Embryonic facial prominence (tissue), 1 donor: ENCODE results near the gene TMCC2.
A peak's percentile ranks its signal among the peaks of the same experiment; 100 is the strongest.

ENCODE experiments used
- DNase-seq: peaks from one replicate; pipeline ENCODE4 v3.0.0-alpha.2; 2016; ENCODE audit errors: extremely low spot score

TMCC2 gene

DNA sequence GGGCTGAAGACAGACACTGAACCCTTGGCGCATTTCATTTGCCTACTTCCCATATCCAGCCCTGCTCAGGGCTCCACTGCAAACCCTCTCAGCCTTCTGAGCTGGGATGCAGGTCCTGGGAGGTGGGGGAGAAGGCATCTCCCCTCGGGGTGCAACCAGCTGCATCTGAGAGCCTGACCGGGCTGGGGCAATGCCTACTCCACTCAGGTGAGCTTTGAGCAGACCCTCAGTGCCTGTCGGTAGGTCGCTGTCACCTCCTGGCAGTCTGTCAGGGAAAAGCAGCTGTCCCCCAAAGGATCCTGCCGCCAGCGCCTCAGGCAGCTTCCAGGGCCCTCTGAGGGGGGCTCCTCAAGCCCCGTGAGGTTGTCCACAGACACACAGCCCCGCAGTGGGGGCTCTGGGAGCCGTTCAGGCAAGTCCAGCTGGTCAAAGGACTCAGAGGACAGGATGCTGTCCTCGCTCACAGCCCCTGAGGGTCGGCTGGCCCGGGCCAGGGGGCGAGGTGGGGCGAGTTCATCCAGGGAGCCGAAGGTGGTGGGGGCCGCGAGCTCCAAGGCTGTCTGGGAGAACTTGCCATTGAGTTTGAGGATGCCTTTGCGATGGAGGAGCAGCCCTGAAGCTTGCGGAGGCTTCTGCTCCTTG is 75.6 kb downstream of the TMCC2 start:
- DNase-seq, result no peak

DNA sequence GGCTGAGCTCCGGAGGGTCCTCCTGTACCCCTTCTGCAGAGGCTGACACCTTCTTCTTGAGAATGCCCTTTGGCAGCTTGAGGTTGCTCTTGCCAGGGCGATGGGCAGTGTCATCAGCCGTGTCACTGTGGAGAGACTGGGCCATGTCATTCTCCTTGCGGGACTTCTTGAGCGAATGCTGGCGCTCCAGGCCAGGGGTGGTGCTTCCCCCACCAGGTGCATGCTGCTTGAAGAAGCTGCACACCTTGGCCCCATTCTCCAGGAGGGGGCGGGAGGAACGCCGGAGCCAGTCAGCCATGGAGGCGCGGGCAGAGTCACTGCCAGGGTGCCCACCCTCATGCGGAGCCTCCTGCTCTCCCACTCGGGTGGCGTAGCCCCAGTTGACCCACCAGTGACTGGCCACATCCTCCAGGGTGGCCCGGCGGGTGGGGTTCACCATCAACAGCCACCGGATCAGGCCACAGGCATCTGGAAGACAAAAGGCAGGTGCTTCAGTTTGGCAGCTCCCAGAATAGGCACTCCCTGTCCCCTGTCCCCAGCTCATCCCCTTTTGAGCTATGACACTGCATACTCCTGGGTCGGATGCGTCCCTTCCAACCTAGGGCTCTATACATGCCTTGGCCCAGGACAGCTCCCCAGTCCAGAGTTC is 76.4 kb downstream of the TMCC2 start:
- no peak for DNase-seq

DNA sequence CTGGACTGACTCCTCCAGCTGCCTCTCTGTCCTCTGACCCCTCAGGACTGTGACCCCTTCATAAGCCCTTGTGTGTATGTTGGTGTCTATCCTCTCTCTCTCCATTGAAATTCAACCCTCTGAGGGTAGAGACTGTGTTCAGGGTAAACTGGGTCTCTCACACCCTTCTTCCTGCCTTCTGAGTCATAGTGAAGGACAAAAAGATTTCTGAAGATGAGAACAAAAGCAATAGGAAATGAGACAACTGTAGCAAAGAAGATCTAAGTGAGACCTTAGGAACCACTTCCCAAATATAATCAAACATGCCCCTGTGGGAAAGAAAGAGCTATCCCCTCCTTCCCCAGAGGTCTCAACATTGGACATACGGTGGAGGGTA is 76.9 kb downstream of the TMCC2 start:
- no peak for DNase-seq

DNA sequence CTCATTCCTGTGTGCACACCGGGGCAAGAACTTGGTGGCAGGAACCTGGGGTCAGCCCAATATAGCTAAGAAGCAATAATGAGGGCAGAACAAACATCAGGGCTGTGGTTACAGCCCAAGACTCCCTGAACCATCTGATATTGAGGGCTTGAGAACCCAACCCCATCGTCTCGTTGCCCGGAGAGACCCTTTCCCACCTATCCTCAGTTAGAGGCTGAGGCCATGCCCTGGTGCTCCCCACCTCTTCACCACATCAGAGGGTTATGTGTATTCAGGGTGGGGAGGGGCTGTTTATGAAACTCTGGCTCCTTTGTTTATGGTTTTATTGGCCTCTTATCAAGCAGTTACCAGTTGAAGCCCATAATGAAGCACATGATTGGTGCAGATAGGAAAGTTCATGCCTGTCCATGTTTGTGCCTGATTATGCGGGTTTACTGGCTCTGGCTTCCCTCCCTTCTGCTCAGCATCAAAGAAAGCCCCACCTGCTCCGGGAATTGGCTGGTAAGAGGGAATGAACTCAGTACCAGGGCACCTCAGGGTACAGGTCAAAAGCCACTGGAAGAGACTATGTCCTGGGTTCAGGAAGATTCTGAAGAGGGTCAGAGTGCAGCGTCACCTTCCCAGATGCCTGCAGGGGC is 79.3 kb downstream of the TMCC2 start:
- no peak for DNase-seq

DNA sequence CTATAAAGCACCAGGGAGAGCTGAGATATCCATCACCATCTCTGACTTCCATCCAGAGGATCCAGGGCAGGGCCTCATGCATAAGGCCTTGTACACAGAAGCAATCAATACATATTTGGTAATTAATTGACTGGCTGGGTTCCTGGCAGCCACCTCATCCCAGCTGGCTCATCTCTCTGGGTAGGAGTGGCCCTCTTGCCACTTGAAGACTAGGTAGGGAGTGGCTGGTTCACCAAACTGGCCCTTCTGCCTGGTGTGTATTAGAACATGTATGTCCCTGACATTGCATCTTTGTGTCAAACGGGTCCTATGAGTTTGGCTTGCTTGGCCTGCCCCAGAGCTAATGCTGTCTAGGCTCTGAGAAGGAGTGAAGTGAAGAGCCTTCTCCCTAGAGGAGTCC is 82.0 kb downstream of the TMCC2 start:
- DNase-seq, result no peak

DNA sequence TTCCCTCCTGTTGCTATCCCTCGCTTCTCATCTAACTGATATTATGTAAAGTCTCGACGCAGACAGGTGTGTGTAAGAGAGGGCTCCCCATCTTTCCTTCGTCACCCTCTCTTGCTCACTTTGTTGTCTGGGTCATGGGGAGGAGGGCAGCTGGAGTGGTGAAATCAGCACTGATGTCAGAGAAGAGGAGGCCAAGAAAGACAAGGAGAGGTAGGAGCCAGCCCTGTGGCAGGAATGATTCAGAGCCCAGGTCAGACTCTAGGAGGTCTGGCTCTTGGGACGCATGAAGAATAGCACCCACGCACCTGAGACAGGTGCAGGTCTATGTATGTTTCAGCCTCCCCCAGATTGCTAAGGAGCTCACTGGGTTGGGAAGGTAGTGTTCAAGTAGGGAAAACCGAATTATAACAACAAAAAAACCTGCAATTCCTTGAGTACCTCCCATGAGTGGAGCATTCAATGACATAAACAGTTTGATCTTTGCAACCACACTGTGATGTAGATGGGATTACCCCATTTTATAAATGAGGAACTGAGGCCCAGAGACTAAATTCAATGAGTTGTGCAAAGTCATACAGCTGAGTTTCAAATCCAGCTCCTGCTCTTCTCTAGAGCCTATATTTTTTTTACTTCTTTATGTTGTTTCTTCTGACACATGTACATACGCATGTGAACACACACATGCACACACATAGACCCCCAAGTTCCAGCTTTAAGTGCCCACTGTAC is 83.4 kb downstream of the TMCC2 start:
- no peak for DNase-seq

DNA sequence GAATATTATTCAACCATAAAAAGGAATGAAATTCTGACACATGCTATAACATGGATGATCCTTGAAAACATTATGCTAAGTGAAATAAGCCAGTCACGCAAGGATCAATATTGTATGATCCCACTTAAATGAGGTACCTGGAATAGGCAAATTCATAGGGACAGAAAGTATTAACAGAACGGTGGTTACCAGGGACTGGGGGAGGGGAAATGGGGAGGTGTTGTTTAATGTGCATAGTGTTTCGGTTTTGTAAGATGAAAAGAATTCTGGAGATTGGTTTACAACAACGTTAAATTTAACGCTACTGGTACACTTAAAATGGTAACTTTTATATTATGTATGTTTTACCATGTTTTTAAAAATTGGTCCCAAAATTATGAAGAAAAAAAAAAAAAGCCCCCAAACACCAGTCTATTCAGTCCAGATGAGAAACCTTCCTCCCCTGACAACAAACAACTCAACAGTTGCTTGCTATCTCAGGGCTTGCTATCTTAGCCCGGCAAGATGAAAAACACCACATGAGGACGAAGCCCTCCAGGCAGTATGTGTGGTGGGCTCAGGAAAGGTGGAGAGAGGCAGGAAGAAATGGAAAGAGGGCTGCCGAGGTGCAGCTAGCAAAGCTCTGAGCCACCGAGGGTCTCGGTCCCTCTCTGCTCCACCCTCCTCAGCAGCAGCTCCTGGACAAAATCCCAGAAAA is 85.3 kb downstream of the TMCC2 start:
- no peak for DNase-seq

DNA sequence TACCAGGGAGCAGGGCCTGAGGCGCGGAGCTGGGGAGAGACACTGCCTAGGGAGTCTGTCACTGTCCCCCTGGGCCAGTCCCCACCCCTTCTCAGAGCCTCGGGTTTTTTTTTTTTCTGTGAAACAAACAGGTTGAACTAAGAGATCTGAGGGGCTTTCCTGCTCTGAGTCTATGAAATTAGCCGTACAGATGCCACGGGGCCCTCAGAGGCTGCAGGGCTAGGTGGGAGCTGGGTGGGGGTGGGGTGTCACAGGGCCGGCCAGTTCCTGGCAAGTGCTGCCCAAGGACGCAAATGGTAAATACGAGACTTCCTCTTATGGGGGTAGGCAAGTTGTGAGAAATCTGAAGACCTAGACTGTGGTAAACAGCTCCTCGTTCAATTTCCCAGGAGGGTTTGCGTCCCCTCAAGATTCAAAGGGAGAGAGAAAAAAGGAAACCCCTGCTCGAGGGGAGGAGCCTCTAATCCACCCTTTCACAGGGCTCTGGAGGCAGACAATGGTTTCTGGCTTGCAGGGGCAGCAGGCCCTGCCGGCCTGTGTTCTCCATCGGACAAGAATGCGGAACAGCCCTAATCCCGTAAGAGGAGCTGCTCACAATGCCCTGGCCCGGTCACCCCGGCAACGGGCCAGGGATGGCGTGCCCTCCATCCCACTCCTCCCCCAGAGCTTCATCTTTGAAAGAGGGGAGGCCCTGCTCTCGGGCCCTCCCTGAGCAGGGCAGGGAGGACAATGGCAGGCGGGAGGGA is 86.0 kb downstream of the TMCC2 start:
- no peak for DNase-seq

DNA sequence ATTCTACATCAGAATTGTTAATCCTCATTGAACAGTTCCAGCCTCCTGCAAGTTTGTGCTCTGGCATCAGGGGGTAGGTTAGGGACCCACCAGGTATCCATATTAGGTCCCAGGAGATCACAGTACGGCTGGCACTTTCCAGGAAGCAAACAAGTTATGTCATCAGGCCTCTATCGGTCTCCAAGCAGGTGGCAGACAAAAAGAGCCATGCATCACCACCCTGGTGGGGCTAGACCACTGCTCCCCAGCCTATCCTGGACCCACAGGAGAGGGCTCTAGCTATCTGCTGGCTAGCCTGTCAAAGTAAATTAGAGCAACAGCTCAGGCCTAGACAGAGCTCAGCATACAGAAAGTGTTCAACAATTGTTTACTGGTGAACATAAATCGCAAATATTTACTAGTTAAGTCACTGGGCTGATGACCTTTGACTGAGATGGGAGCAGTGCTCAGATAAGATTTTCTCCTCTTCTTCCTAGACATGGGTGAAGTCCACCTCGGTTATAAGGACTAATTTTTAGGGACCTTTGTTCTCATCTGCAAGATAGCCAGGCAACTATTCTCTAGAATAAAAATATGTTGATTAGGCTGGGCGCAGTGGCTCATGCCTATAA is 87.4 kb downstream of the TMCC2 start:
- DNase-seq, result no peak

DNA sequence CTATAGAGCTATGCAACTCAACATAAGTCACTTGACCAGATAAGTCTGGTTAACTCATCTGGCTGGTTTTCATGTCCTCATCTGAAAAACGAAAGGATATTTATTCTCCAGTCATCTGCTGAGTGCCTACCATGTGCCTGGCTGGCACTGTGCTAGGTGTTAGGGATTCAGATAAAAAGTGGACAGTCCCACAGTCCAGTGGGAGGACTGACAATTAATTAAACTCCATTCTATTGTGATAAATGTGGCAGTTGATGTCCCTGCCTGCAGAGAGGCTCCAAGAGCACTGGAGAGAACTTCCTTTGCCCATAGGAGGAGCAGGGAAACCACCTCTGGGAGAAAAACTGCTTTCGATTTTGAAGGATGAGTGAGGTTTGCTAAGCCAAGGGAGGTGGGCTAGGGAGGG is 88.4 kb downstream of the TMCC2 start:
- DNase-seq, result no peak

DNA sequence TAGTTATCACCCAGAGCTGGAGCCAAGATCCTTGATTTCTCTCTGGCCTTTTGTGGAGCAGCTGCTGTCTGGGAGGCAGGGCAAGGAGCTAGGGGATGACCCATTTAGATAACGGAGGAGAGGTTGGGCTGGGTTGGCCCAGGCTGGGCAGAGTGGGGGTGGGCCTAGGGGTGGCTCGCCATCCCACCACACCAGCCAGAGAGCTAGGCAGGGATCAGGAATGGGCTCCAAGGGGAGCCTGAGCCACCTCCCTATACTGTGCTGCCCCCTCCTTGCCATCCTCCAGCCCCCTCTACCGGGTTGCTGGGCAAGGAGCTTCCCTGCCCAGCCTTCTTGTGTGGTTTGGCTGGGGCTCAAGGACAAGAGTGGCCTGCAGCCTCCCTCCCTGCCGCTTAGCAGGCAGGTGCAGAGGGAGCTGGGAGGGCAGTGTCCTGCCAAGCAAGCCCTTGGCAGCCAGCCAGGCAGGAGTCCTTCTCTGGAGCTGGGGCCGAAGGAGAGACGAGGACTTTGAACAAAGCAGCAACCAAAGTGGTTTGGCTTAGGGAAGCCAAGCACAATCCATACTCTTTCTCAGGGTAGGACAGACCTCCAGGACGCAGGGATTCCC is 89.7 kb downstream of the TMCC2 start:
- no peak for DNase-seq

DNA sequence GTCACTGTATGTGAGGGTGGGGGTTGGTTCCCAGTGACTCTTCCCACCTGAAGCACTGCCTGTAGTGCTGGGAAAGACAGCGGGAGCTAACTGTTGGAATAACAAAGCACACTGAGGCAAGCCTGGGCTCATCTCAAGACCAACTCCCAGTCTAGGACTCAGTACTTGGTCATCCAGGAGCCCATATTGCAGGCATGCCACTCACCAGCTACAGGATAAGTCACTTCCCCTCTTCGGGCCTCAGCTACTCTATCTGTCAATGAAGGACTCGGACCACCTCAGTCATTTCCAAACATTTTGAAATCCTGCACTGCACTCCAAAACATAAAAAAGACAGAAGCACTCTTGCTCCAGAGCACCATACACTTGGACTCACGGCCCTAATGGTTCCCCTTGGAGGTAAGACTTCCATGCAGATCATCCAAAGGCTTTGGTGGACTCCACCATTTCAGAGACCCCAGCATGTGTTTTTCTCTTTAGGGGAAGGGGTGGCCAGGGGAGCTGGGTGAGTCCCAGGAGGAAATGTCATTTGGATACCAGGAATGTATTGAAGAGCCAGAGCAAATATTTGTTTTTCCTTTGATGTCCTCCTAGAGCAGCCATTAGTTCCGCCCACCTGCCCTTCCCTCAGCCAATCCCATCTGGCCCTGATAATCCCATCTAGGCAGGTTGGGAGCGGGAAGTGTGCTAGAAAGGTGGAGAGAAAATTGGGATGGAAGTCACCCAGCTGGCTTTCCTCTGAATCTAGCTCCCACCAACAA is 90.7 kb downstream of the TMCC2 start:
- DNase-seq, result no peak

DNA sequence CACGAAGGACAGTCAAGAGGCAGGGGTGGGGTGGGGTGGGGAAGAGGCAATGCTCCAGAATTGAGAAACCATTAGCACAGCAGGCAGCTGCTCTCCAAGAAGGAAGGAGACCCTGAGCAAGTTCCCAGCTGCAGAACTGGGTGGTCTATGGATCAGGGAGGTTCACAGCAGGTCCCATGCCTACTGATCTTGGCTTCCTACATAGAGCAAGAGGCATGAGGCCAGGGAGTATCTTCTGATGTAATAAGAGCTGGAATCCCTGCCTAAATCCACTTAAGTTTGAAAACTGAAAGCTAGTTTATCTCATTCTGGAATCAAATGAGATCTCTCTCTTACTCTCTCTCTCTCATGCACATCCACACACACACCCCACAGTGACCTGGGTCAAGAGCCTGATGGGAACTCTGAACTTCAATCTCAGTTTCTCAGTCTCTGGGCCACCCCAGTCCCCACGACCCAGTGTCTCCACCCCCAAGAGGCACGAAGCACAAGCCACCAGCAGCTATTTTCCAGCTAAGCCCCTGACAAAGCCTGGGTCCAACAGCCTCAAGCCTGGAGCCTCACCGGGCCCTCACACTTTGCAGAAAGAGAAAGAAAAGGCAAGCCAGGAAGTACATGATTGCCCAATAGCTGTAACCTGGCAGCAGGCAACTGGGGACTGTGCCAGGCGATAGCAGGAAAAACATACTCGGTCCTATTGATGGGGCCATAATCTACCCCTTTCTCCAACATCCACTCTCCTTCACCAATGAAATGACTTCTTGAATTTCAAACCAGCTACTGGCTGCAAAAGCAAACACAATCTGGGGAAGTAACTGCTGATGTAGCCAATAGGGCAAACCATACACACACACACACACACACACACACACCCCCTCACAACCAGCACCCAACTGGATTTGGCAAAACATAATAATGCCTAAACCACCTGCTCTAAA is 91.6 kb downstream of the TMCC2 start:
- no peak for DNase-seq

DNA sequence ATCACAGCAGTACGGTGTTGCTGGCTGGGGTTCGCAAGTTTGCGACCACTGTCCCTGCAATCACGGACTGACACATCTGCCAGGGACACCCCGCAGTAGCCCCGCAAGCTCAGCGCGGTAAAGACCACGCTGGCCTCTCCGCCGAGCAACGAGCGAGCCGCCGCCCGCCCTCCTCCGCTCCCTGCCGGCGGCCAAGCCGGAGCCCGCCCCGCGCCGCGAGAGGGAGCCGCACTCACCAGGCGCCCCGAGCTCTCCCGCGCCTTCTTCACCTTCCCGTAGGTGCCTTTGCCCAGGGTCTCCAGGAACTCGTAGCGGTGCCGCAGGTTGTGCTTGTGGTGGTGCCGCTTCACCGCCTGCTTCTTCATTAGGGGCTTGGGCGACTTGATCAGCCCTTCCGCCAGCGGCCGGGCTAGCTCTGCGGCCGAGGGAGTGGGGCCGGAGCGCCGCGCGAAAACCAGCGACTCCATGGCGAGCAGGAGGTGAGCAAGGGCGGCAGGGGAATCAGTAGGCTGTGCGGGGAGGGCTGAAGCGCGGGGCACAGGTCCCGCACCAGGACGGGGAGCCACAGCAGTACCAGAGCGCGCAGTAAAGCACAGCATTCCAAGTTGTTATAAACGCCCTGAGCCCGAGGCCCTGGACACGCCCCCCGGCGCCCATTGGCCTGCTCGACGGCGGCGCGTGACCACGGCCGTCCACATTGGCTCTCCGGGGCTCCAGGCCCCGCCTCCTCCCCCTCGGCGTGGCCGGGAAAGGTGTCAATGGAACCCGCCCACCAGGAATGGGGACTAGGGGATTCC is 93.6 kb downstream of the TMCC2 start, which contains the start of gene NUAK2:
NUAK2 (minus strand) TSS at position 584 of the 797 bp plus-strand sequence; CDS start at position 467, 117 bp downstream.
- DNase-seq, result peak; percentile 68

DNA sequence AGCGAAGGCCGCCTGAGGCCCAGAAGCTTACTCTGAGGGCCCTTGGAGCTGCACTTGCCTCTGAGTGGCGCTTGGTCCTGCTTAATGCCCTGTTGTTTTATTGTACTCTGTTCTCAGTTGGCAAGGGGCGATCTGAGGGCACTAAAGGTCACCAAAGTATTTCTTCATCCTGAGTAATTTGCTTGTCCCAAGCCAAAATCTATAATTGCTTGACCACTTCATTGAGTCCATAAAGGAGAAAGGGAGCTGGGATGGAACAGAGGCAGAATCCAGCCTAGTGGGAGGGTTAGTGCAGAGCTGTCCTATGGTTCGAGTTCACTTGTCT is 94.2 kb downstream of the TMCC2 start:
- no peak for DNase-seq
